HL-60 (cell line): ENCODE measurements around the gene PICALM.

ENCODE experiments used
- DNase-seq, 2 experiments: peaks; one replicate each; pipeline ENCODE4 v3.0.0-alpha.2; 2010 to 2020; ENCODE audit warnings: low read depth in 1 of 2, low spot score in 1 of 2
- H3K27ac ChIP-seq: fragments of 250-450 bp; sonication (Bioruptor Pico); replicated peaks from 2 replicates; pipeline ENCODE4 v1.5.1; 2020; ENCODE audit warnings: mild to moderate bottlenecking, moderate library complexity
- H3K27me3 ChIP-seq: fragments of 250-450 bp; sonication (Bioruptor Pico); 2 replicates; pipeline ENCODE4 v1.5.1; 2021; ENCODE audit warnings: mild to moderate bottlenecking, moderate library complexity; ENCODE audit not compliant: insufficient read depth, poor library complexity, severe bottlenecking
- H3K4me3 ChIP-seq: replicated peaks from 2 replicates; pipeline ENCODE4 v1.5.1; 2011; ENCODE audit warnings: mild to moderate bottlenecking, control low read depth, low read length; ENCODE audit not compliant: insufficient read depth
- CTCF ChIP-seq: IDR thresholded peaks from one replicate; pipeline ENCODE4 v1.5.1; 2011; ENCODE audit warnings: low read length, control low read depth, inconsistent platforms; ENCODE audit not compliant: insufficient read depth
- GABPA ChIP-seq: IDR thresholded peaks from 2 replicates; pipeline ENCODE4 v1.6.1; 2012; ENCODE audit warnings: low read depth
- POLR2AphosphoS5 ChIP-seq: IDR thresholded peaks from 2 replicates; pipeline ENCODE4 v1.6.1; 2012; ENCODE audit warnings: low read depth
- REST ChIP-seq: IDR thresholded peaks from 2 replicates; pipeline ENCODE4 v1.6.1; 2012; ENCODE audit warnings: low read depth; ENCODE audit not compliant: insufficient replicate concordance
- SPI1 ChIP-seq: IDR thresholded peaks from 2 replicates; pipeline ENCODE4 v1.6.1; 2012; ENCODE audit warnings: low read depth, mild to moderate bottlenecking, borderline replicate concordance

The PICALM gene

GRCh38 chr11:86035164-86035563 lies 33.7 kb downstream of the PICALM start:
- no peaks in the 10 kb centered on the region for H3K27me3 ChIP-seq
- no peak for DNase-seq
- TF ChIP-seq POLR2AphosphoS5 (no peak), CTCF (no peak), GABPA (no peak), SPI1 (no peak), REST (no peak)
- H3K4me3 ChIP-seq, result no peak overlapping the region
- no peak overlapping the region for H3K27ac ChIP-seq

GRCh38 chr11:86034710-86035109 lies 34.2 kb downstream of the PICALM start:
- DNase-seq, result no peak
- Histone ChIP-seq H3K4me3 (no peak overlapping the region), H3K27me3 (no peaks in the 10 kb centered on the region), H3K27ac (no peak overlapping the region)
- no peak for TF ChIP-seq POLR2AphosphoS5
- no peak for TF ChIP-seq GABPA
- no peak for TF ChIP-seq REST
- TF ChIP-seq SPI1, result no peak
- no peak for TF ChIP-seq CTCF

GRCh38 chr11:86021377-86021776 lies 47.5 kb downstream of the PICALM start:
- peak overlapping the region; percentile 39 for H3K27ac ChIP-seq
- H3K4me3 ChIP-seq, result no peak overlapping the region
- DNase-seq, result peak in 1 of 2 experiments; percentile 21
- no peaks in the 10 kb centered on the region for H3K27me3 ChIP-seq
- TF ChIP-seq SPI1 (peak; percentile 93), GABPA (no peak)

- DNase-seq, result no peak
- H3K27me3 ChIP-seq, result no peaks in the 10 kb centered on the region
- TF ChIP-seq REST (no peak), POLR2AphosphoS5 (no peak), GABPA (no peak), SPI1 (no peak), CTCF (no peak)
- no peak overlapping the region for H3K27ac ChIP-seq
- H3K4me3 ChIP-seq, result no peak overlapping the region
These were observed 50.6 kb downstream of the PICALM start for GRCh38 chr11:86018249-86018648.
